ENCODE data around the gene DLX4.

Gene DLX4

GRCh38 chr17:49969134-49969759 is at the start of gene DLX4:
Gene DLX4, plus strand, starts transcription at chr17:49969190. Its CDS starts 279 bp downstream, at chr17:49969469.
- H3K4me3 ChIP-seq (ENCODE audit: low read depth, low read length) = peak within 1 kb of the TSS; percentile 40
- H3K36me3 ChIP-seq (ENCODE audit: control insufficient read depth, insufficient read depth, low read length) = no peaks in the 10 kb centered on the region
- H3K27ac ChIP-seq = no peak within 1 kb of the TSS
- no peak within 1 kb of the TSS for H3K9ac ChIP-seq
- H3K4me2 ChIP-seq (ENCODE audit: low read length) = peak within 1 kb of the TSS; percentile 70
- H3K79me2 ChIP-seq = no peaks in the 10 kb centered on the region
- H3K4me1 ChIP-seq = peaks cover 5% of the 10 kb centered on the region
- no peaks in the 10 kb centered on the region for H3K9me3 ChIP-seq (ENCODE audit: control insufficient read depth, low read length)
- no peak for TF ChIP-seq CTCF (IDR thresholded peaks at IDR 0.05)
- H3K27me3 ChIP-seq (ENCODE audit: control insufficient read depth, insufficient read depth, low read length) = peaks cover 5% of the 10 kb centered on the region
- peak within 1 kb of the TSS; percentile 46 for H2AFZ ChIP-seq

GRCh38 chr17:49920030-49920769 is 48.8 kb upstream of the DLX4 start:
- Histone ChIP-seq H3K4me1 (no peaks in the 10 kb centered on the region), H2AFZ (no peak overlapping the region), H3K79me2 (no peaks in the 10 kb centered on the region), H3K4me3 (ENCODE audit: low read depth, low read length) (no peak overlapping the region), H3K27ac (no peak overlapping the region), H3K36me3 (ENCODE audit: control insufficient read depth, insufficient read depth, low read length) (no peaks in the 10 kb centered on the region), H3K9me3 (ENCODE audit: control insufficient read depth, low read length) (no peaks in the 10 kb centered on the region), H3K27me3 (ENCODE audit: control insufficient read depth, insufficient read depth, low read length) (no peaks in the 10 kb centered on the region), H3K4me2 (ENCODE audit: low read length) (no peak overlapping the region), H3K9ac (no peak overlapping the region)
- no peak for TF ChIP-seq CTCF (IDR thresholded peaks at IDR 0.05)

- no peaks in the 10 kb centered on the region for H3K9me3 ChIP-seq (ENCODE audit: control insufficient read depth, low read length)
- H2AFZ ChIP-seq = no peak overlapping the region
- H3K9ac ChIP-seq = no peak overlapping the region
- no peaks in the 10 kb centered on the region for H3K4me1 ChIP-seq
- H3K36me3 ChIP-seq (ENCODE audit: control insufficient read depth, insufficient read depth, low read length) = no peaks in the 10 kb centered on the region
- no peak overlapping the region for H3K27ac ChIP-seq
- no peak overlapping the region for H3K4me3 ChIP-seq (ENCODE audit: low read depth, low read length)
- no peaks in the 10 kb centered on the region for H3K27me3 ChIP-seq (ENCODE audit: control insufficient read depth, insufficient read depth, low read length)
- H3K4me2 ChIP-seq (ENCODE audit: low read length) = no peak overlapping the region
- H3K79me2 ChIP-seq = no peaks in the 10 kb centered on the region
- TF ChIP-seq CTCF (IDR thresholded peaks at IDR 0.05) = no peak
These were observed 46.9 kb upstream of the DLX4 start for GRCh38 chr17:49922095-49922494.

GRCh38 chr17:49924116-49924515 is 44.9 kb upstream of the DLX4 start:
- H3K4me1 ChIP-seq = no peaks in the 10 kb centered on the region
- no peak overlapping the region for H3K4me2 ChIP-seq (ENCODE audit: low read length)
- H3K9me3 ChIP-seq (ENCODE audit: control insufficient read depth, low read length) = no peaks in the 10 kb centered on the region
- H3K9ac ChIP-seq = no peak overlapping the region
- H3K79me2 ChIP-seq = no peaks in the 10 kb centered on the region
- no peak overlapping the region for H3K27ac ChIP-seq
- H3K36me3 ChIP-seq (ENCODE audit: control insufficient read depth, insufficient read depth, low read length) = no peaks in the 10 kb centered on the region
- no peak overlapping the region for H2AFZ ChIP-seq
- no peak overlapping the region for H3K4me3 ChIP-seq (ENCODE audit: low read depth, low read length)
- no peaks in the 10 kb centered on the region for H3K27me3 ChIP-seq (ENCODE audit: control insufficient read depth, insufficient read depth, low read length)
- TF ChIP-seq CTCF (IDR thresholded peaks at IDR 0.05) = no peak
